MM.1S (cell line): ENCODE data around the gene CEP350.

Experiments used
- DNase-seq: peaks from one replicate; pipeline ENCODE4 v3.0.0-alpha.2; 2015
- H2AFZ ChIP-seq: fragments of 300-600 bp; sonication (generic); 2 replicates; pipeline ENCODE4 v1.6.0; 2016; ENCODE audit warnings: antibody characterized with exemption, low read length
- H3F3A ChIP-seq: fragments of 300-600 bp; sonication (generic); 2 replicates; pipeline ENCODE4 v1.6.1; 2016; ENCODE audit warnings: mild to moderate bottlenecking, antibody characterized with exemption, low read length, moderate library complexity, mixed read lengths; ENCODE audit not compliant: insufficient read depth
- H3K27ac ChIP-seq: fragments of 300-600 bp; sonication (generic); 2 replicates; pipeline ENCODE4 v1.5.1; 2016; ENCODE audit warnings: mild to moderate bottlenecking, low read length
- H3K27me3 ChIP-seq: fragments of 300-600 bp; sonication (generic); replicated peaks from 2 replicates; pipeline ENCODE4 v1.6.0; 2016; ENCODE audit warnings: low read length; ENCODE audit not compliant: insufficient read depth
- H3K36me3 ChIP-seq: fragments of 300-600 bp; sonication (generic); replicated peaks from 2 replicates; pipeline ENCODE4 v1.6.1; 2016; ENCODE audit warnings: mild to moderate bottlenecking, low read length, mixed read lengths; ENCODE audit not compliant: insufficient read depth
- H3K4me1 ChIP-seq: fragments of 300-600 bp; sonication (generic); 2 replicates; pipeline ENCODE4 v1.6.1; 2016; ENCODE audit warnings: low read length, mixed read lengths
- H3K4me2 ChIP-seq: fragments of 300-600 bp; sonication (generic); 2 replicates; pipeline ENCODE4 v1.6.0; 2016; ENCODE audit warnings: low read depth, low read length
- H3K4me3 ChIP-seq: fragments of 300-600 bp; sonication (generic); 2 replicates; pipeline ENCODE4 v1.5.1; 2016; ENCODE audit warnings: low read length, mixed read lengths
- H3K79me2 ChIP-seq: fragments of 300-600 bp; sonication (generic); 2 replicates; pipeline ENCODE4 v1.6.1; 2016; ENCODE audit warnings: mixed run types, low read length, mixed read lengths
- H3K9ac ChIP-seq: fragments of 300-600 bp; sonication (generic); 2 replicates; pipeline ENCODE4 v1.6.1; 2016; ENCODE audit warnings: low read length, mixed read lengths
- H3K9me2 ChIP-seq: fragments of 300-600 bp; sonication (generic); replicated peaks from 2 replicates; pipeline ENCODE4 v1.6.1; 2016; ENCODE audit warnings: mild to moderate bottlenecking, low read length, mixed read lengths; ENCODE audit not compliant: insufficient read depth
- H3K9me3 ChIP-seq: fragments of 300-600 bp; sonication (generic); replicated peaks from 2 replicates; pipeline ENCODE4 v1.6.1; 2016; ENCODE audit warnings: mild to moderate bottlenecking, low read length, mixed read lengths; ENCODE audit not compliant: insufficient read depth
- H4K20me1 ChIP-seq: fragments of 300-600 bp; sonication (generic); 2 replicates; pipeline ENCODE4 v1.6.1; 2016; ENCODE audit warnings: mild to moderate bottlenecking, low read length, moderate library complexity, mixed read lengths; ENCODE audit not compliant: insufficient read depth
- CTCF ChIP-seq: fragments of 300-600 bp; sonication (generic); IDR thresholded peaks from 2 replicates; pipeline ENCODE4 v1.5.1; 2016; ENCODE audit warnings: antibody characterized with exemption, low read length, mixed read lengths
- EZH2 ChIP-seq: fragments of 300-600 bp; sonication (generic); optimal IDR thresholded peaks from 2 replicates; pipeline ENCODE3; 2017; ENCODE audit warnings: low read depth, mild to moderate bottlenecking, antibody characterized with exemption, low read length, mixed read lengths
- EZH2phosphoT487 ChIP-seq: fragments of 300-600 bp; sonication (generic); IDR thresholded peaks from 2 replicates; pipeline ENCODE4 v1.6.1; 2018; ENCODE audit warnings: antibody characterized with exemption, low read length

The CEP350 gene

GRCh38 chr1:180061019-180061418 lies 106.4 kb downstream of the CEP350 start:
- H3K9me3 ChIP-seq, result no peaks in the 10 kb centered on the region
- TF ChIP-seq CTCF (no peak), EZH2 (no peak), EZH2phosphoT487 (no peak)
- peaks cover 28% of the 10 kb centered on the region; the same call in 1 of the 2 replicates for H3K36me3 ChIP-seq
- peaks cover 7% of the 10 kb centered on the region for H3K4me1 ChIP-seq
- H3F3A ChIP-seq, result no peaks in the 10 kb centered on the region
- H4K20me1 ChIP-seq, result no peaks in the 10 kb centered on the region
- no peak overlapping the region for H3K9ac ChIP-seq
- DNase-seq, result no peak
- no peak overlapping the region for H3K27ac ChIP-seq
- H3K9me2 ChIP-seq, result no peaks in the 10 kb centered on the region
- H3K79me2 ChIP-seq, result no peaks in the 10 kb centered on the region
- H3K27me3 ChIP-seq, result no peaks in the 10 kb centered on the region
- H3K4me2 ChIP-seq, result no peak overlapping the region
- no peak overlapping the region for H2AFZ ChIP-seq
- no peak overlapping the region for H3K4me3 ChIP-seq

- Histone ChIP-seq H3K79me2 (no peaks in the 10 kb centered on the region), H3K36me3 (peaks cover 27% of the 10 kb centered on the region; the same call in 1 of the 2 replicates), H3K9me2 (no peaks in the 10 kb centered on the region), H3K27ac (no peak overlapping the region), H3K4me2 (no peak overlapping the region), H3K9ac (no peak overlapping the region), H3K4me1 (peaks cover 4% of the 10 kb centered on the region), H2AFZ (no peak overlapping the region), H4K20me1 (no peaks in the 10 kb centered on the region), H3K9me3 (no peaks in the 10 kb centered on the region), H3K27me3 (no peaks in the 10 kb centered on the region), H3F3A (no peaks in the 10 kb centered on the region), H3K4me3 (no peak overlapping the region)
- DNase-seq, result no peak
- TF ChIP-seq CTCF (no peak), EZH2 (no peak), EZH2phosphoT487 (no peak)
Measured at GRCh38 chr1:180062452-180062971, 107.9 kb downstream of the CEP350 start.

GRCh38 chr1:180065408-180065807 lies 110.8 kb downstream of the CEP350 start:
- H3K4me1 ChIP-seq, result no peaks in the 10 kb centered on the region
- H3K27me3 ChIP-seq, result no peaks in the 10 kb centered on the region
- H3K9ac ChIP-seq, result no peak overlapping the region
- H3K79me2 ChIP-seq, result no peaks in the 10 kb centered on the region
- TF ChIP-seq EZH2, result no peak
- TF ChIP-seq CTCF, result no peak
- TF ChIP-seq EZH2phosphoT487, result no peak
- H3K27ac ChIP-seq, result no peak overlapping the region
- H4K20me1 ChIP-seq, result no peaks in the 10 kb centered on the region
- no peaks in the 10 kb centered on the region for H3F3A ChIP-seq
- no peak for DNase-seq
- H3K9me2 ChIP-seq, result no peaks in the 10 kb centered on the region
- H3K4me3 ChIP-seq, result no peak overlapping the region
- peaks cover 25% of the 10 kb centered on the region; the same call in 1 of the 2 replicates for H3K36me3 ChIP-seq
- no peaks in the 10 kb centered on the region for H3K9me3 ChIP-seq
- H3K4me2 ChIP-seq, result no peak overlapping the region
- no peak overlapping the region for H2AFZ ChIP-seq
